DMS79 treated with DMSO at 0.1 percent for 48 hours (cell line): ENCODE results near the gene NDUFAF7.
A peak's percentile ranks its signal among the peaks of the same experiment; 100 is the strongest.
"Not testable (repeated sequence)": the region's sequence is repeated elsewhere in the genome, so short reads cannot be mapped to it uniquely, and the experiment has no call there.

Experiments used
- DNase-seq: peaks from one replicate; lab custom pipeline; 2025; lab: John Stamatoyannopoulos, UW

Gene NDUFAF7, protein sequence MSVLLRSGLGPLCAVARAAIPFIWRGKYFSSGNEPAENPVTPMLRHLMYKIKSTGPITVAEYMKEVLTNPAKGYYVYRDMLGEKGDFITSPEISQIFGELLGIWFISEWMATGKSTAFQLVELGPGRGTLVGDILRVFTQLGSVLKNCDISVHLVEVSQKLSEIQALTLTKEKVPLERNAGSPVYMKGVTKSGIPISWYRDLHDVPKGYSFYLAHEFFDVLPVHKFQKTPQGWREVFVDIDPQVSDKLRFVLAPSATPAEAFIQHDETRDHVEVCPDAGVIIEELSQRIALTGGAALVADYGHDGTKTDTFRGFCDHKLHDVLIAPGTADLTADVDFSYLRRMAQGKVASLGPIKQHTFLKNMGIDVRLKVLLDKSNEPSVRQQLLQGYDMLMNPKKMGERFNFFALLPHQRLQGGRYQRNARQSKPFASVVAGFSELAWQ

DNA sequence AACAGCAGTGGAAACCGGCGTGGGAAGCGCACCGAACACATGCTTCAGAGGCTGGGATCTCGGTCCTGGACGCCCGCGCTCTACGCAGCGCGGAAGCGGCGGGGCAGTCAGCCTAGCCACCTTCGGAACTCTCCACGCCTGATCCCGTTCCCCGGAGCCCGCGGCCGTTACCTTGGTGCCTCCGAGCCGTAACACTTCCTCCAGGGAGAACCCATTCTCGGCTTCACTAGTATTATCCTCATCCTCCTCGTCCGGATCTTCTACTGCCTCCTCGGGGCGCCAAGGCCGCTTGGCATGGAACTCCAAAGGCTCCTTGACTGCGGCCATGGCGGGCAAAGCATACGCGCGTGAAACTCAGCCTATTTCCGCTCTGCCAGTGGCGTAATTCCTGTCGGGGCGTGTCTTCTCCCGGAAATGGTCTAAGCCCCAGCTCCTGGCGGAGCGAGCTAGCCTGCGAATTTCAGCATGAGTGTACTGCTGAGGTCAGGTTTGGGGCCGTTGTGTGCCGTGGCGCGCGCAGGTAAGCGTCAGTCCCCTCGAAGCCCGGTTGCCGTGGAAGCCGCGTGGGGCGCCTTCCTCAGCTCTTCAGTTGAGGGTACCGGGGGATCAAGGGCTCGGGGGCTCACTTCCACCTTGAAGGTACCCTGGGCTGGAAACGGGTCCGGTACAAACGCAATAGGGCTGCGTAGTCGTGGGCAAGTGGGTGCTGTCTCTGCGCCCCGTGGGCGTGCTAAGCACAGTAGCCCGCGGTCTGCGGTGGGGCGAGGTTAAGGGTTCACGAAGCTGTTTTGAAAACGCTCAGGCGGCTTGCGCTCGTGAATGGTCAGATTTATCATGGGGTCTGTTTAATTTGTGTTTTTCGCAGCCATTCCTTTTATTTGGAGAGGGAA lies at the start of gene NDUFAF7, which contains the start of gene CEBPZ:
TSS of gene NDUFAF7 (plus strand) at position 418 of the 890 bp plus-strand sequence. CDS start at position 466, 48 bp downstream.
TSS of gene CEBPZ (minus strand) at position 356 of the 890 bp plus-strand sequence. CDS start at position 327, 29 bp downstream.
- peak; percentile 83 for DNase-seq

DNA sequence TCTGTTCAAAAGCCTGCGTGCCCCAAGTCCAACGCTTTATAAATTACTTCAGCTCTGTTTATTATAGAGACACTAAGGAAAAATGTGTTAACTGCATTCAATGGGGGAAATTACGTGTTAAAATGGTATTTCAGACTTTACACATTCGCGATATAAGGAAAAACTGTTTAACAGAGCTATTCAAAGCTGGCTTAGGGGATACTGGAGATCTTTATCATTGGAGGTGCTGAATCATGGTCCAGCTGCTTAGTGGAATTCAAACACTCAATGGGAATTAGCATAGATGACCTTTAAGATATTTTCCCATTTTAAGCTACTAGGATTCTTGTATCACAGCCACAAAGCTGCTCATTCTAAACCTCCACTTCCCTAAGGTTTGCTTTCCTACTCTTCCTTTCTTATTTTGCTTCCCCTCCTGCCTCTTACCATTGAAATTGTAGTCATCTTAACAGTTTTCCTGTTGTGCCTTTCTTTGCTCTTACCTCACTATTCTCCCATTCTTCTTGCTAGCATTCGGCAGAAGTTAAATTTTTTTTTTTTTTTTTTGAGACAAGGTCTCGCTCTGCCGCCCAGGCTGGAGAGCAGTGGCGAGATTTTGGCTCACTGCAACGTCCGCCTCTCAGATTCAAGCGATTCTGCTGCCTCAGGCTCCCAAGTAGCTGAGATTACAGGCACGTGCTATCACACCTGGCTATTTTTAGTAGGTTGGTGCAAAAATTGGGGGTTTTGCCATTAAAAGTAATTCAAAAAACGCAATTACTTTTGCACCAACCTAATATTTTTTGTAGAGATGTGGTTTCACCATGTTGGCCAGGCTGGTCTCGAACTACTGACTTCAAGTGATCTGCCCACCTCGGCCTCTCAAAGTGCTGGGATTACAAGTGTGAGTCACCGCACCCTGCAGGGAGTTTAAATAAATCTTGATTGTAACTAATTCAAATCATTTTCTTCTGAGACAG lies 49.5 kb upstream of the NDUFAF7 start:
- DNase-seq: no peak

DNA sequence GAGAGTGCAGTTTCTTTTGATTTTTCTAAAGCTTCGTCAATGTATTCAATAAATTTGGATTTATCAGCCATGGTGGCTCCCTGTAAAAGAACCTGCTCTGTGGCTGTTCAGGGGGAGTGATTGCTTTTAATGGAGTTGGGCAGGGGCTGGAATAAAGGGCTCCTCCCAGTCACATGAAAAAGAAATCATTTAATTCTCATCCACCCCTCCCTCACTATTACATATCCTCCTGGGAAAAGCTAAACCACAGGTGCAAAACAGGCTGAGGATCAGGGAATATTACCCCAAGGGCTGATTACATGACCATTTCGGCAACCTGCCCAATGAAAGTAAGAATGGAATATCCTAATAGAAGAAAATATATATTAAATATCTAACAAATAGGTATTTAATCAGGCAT lies 42.9 kb upstream of the NDUFAF7 start, which contains the start of gene SULT6B1:
TSS of gene SULT6B1 (minus strand) at position 101 of the 400 bp plus-strand sequence. CDS start at position 71, 30 bp downstream.
- DNase-seq: no peak

DNA sequence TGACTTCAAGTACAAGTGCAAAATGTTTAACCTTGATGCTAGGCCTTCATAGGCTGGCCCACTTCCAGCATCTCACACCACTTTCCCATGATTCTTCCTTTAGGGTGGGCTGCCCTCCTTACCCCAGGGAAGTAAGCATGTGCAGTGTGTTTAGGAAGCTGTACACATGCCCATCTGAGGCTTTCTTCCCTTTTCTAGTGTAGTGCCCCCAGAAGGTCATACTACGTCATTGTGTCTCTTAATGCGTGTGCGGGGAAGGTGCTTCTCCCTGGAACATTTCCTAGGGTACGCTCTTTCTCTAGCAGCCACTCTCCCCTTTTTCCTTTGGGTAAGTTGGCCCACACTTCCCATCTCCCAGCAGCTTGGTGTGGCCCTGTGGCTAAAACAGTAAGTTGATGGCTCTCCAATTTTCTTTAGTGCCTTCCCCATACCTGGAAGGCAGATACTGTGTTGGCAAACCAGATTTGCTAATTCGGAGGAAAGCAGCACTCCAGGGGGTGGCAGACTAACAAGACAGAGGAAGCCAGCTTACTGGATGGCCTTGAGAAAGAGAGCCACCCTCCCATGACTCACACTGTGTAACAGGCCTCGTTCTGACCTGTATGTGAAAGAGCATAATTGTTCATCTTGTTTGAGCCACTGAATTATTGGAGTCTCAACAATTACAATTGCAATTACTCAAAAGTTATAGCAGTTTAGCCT lies 41.9 kb upstream of the NDUFAF7 start:
- no peak for DNase-seq

DNA sequence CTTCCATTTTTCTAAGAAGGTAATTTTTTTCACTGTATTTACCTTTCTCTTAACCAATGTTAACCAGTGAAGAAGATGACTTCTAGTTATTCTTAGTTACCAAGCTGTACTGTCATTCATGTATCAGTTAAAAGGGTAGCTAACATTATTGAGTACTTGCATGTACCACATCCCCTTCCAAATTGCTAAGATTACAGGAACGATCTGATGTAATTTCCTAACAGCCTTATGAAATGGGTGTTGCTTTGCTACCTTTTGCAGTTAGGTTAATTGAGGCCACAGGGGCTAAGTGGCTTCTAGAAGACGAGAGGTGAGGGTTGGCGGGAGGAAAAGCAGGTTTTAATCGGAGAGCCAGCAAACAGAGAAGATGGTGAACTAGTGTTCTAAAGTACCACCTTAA lies 41.2 kb upstream of the NDUFAF7 start:
- no peak for DNase-seq

DNA sequence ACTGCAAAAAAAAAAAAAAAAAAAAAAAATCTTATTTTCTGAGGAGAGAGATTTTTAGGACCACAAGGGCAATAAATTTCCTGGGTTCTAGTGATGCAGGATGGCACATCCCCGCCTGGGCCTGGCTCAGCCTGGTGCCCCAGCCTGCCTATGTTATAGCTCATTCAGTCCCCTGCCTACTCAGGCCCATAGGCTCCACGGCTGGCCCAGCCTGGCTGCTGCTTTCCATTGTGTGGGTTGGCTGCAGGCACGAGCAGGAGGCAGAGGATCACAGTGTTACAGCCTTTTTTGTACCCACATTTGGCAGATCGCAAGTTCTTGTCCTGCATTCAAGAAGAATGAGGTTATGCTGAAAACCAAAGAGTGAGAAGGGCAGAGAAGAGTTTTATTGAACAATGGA lies 40.2 kb upstream of the NDUFAF7 start:
- no peak for DNase-seq

DNA sequence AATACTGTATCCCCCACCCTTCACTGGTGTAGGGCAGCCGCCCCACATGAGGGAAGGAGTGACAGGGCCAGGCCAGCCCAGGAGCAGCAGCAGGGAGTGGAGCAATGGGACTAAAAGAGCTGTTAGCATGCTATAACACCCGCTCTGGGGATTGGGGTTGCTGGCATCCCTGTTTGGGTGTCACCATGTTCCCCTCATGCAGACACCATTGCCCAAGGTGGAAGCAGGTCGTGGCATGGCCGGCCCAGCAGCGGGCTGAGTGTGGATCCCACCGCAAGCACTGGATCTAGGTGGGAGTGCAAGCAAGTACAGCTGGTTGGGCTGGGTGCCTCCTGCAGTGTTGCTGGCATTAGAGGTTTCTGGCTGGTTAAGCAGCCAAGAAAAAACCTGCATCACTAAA lies 39.7 kb upstream of the NDUFAF7 start:
- no peak for DNase-seq

DNA sequence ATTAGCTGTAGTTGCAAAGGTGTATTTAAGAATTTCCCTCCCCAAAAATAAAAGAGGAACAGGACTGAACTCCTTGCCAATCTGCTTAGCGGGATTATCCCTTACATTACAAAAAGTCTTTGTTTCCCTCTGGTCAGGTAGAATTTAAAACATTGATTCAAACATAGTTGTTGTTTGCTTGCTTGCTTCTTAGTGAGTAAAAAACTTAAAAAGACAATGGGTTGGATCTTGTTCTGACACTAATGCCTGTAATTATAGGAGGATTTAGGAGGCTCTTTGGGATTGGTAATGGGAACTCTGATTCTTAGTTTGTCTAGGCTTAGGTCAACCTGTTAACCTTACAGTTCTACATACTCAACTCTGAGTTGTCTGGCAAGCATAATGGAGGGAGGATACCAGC lies 38.9 kb upstream of the NDUFAF7 start:
- DNase-seq: no peak

DNA sequence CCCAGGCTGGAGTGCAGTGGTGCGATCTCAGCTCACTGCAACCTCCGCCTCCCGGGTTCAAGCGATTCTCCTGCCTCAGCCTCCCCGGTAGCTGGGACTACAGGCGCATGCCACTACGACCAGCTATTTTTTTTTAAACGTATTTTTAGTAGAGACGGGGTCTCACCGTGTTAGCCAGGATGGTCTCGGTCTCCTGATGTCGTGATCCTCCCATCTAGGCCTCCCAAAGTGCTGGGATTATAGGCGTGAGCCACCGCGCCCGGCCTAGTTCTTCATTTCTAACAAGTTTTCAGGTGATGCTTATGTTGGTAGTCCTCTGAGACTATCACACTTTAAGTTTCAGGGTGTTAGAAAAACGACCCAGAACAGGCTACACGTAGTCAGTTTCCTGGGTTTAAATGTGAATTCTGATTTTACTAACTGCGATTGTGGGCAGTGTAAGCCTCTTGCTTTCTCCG lies 35.6 kb upstream of the NDUFAF7 start:
- not testable (repeated sequence) for DNase-seq

DNA sequence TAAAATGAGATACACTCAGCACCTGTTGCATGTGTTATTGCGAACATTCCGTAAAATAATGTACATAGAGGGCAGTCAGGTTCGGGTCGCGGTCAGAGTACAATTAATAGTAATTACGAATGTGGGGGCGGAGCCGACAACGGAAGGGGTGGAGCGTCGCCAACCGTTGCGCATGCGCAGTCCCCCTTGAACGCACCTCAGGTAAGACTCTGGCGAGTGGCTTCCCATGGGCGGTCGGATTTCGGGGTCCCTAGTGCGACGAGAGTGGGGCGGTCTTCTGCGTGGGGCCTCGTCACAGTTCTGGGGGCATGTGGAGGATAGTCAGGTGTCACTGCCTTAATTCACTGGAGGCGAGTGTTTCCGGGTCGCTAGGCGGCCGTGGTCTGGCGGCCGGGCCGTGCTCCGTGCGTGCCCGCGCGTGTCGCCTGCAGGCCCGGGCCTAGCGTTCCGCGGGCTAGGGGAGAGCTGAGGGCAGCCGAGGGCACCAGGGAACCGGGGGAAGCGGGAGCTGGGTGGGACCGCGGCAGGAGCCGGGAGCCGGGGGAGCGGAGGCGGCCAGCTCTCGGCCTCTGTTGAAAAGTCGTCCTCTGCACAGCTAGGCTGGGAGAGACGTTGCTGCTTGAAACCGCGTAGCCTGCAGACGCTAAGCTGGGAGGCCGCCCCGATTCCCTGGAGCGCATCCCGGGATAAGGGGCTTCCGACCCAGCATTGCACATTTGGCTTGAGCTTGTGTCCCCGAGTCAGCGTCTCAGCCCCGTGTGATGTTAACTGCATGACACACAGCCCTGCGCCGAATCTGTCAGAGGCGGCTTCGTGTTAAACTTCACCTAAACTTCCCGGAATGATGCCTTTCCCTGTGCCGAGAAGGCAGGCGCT lies 34.9 kb upstream of the NDUFAF7 start, which contains the start of gene CEBPZOS:
TSS of gene CEBPZOS (plus strand) at position 177 of the 876 bp plus-strand sequence. CDS start 3,209 bp downstream, outside the sequence.
- peak; percentile 85 for DNase-seq

DNA sequence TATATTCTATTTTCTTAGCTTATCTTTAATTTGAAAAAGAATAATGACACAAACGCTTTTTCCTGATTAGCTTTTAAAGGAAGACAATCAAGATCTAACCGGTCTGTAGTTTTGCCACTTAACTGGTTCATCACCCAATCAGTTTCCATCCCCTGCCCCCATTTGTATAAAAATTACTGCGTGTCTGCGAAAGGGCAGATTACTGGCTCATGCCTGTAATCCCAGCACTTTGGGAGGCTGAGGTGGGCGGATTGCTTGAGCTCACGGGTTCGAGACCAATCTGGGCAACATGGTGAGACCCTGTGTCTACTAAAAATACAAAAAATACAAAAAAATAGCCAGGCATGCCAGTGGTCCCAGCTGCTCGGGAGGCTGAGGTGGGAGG lies 32.8 kb upstream of the NDUFAF7 start:
- DNase-seq: no peak

DNA sequence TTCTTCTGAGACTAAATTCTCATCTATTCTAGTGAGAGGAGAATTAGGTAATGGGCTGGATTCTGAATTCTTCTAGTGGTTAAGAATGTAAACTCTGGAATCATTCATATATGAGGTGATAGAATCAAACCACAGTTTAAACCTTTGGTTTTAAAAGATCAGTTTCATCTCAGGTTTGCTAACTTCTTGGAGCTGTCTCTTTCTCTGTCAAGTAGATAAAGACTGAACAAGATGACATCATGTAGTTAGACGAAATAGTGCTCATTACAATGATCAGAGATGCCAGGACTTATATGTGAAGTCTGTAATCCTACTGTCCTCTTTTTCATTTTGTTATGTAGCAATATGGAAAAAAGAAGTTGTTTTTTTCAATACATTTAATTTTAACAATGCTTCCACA lies 30.2 kb upstream of the NDUFAF7 start:
- DNase-seq: no peak

DNA sequence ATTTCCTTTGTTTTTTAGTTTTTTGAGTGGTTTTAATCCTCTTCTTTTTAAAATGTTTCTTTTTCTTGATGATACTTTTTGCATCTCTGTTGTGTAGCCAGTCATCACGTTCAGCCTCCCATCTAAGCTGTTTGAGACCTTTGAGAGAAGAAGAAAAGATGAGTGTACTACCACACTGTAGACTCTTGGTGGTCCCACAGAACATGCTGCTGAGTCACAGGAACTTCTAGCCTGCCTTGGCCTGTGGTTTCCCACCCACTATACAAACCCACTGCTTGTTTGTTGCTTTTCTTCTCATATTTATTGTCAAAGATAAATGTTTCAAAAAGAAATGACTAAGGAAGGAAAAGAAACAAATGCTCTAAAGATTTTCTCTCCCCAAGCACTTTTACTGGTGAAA lies 29.7 kb upstream of the NDUFAF7 start:
- DNase-seq: no peak

DNA sequence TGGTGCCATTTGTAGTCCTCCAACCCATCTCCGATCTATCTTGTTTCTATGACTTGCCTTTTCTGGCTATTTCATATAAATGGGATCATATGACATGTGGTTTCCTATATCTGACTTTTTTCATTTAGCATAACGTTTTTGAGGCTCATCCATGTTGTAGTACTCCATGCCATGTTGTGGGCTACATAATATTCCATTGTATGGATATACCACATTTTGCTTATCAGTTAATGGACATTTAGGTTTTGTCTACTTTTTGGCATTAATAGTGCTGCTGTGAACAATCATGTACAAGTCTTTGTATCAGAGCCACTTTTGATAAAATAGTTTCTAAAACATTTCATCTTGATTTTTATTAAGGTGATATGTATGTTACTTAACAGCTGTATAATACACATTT lies 27.8 kb upstream of the NDUFAF7 start:
- DNase-seq: no peak

DNA sequence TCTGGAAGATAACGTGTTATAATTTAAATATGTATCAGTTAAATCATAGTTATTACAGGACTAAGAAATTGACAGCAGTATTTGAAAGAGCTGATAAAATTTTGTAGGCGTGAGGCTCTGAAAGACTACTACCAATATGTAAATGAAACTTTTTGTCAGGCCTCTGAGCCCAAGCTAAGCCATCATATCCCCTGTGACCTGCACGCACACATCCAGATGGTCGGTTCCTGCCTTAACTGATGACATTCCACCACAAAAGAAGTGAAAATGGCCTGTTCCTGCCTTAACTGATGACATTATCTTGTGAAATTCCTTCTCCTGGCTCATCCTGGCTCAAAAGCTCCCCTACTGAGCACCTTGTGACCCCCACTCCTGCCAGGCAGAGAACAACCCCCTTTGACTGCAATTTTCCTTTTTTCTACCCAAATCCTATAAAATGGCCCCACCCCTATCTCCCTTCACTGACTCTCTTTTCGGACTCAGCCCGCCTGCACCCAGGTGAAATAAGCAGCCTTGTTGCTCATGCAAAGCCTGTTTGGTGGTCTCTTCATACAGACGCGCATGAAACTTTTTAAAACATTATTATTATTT lies 26.3 kb upstream of the NDUFAF7 start:
- not testable (repeated sequence) for DNase-seq

DNA sequence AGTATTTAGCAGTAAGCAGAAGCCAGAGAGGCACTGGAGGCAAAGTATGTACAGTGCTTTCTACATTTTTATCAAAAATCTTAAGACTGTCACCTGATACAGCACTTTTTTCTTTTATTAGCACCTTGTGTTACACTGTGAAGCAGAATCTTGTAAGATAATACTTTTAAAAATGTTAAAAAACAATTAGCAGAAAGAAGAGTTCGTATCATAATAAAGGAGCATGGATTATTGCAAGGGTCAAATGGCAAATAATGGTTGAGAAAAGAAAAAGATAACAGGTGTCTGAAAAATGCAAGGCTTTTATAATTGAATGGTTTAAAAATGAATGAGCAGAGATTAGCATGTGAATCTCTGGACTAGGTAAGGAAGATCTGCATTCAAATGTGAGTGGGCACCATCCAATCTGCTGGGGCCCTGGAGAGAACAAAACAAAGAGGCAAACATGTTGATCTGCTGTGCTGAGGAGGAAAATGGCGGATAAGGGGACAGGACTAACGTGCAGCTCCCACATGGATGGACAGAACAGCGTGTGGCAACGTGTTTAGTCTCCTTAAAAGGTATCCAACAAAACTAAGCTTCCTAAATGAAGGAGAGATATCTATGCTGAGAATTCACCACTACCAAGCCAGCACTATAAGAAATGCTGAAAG lies 25.6 kb upstream of the NDUFAF7 start:
- no peak for DNase-seq

DNA sequence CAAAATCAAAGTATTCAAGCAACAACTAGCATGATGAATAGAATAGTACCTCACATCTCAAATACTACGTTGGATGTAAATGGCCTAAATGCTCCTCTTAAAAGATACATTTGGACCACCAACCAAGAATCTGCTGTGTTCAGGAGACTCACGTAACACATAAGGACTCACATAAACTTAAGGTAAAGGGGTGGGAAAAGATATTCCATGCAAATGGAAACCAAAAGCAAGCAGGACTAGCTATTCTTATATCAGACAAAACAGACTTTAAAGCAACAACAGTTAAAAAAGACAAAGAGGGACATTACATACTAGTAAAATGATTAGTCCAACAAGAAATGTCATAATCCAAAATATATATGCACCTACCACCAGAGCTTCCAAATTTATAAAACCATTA lies 24.7 kb upstream of the NDUFAF7 start:
- DNase-seq: not testable (repeated sequence)

DNA sequence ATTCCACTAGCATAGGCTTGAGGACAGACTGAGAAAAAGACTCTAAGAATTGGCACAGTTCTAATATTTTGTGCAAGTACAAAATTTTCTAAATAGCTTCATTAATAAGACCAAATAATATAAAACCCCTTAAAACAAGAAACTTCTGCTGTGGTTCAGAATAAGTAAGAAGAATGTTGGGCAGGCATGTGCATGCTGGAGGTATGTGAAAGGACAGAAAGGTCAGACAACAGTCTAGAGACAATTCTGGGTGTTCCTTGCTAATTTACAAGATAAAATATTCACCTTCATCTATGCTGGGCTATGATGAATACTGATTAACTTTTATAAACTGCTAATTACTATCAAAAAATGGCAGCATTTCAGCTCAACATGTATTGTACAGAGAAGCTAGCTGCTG lies 20.2 kb upstream of the NDUFAF7 start:
- DNase-seq: no peak

DNA sequence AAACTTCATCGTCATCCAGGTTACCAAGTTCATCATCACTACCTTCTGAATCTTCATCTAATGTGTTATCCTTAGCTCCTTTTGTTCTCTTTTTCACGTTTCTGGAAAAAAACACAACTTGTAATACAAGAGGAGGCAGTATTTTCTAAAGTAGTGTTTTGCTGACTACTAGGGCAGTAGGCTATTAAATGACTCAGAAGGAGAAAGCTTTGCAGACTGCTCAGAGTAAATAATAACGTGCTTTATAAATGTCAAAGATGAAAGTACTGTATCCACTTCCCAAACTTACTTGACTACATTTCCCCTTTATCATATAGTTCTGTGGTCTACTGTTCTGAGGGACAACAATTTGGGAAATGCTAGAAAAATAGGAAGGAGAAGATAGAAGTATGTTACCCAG lies 19.5 kb upstream of the NDUFAF7 start:
- DNase-seq: no peak
